Mucosa of descending colon (tissue), 3 donors: ENCODE measurements around the gene ATP11B. TPM values are rescaled to one million over a fixed set of nuclear protein-coding genes. Genes with fewer than 3 reads are reported as not detected.

ENCODE experiments used
- ATAC-seq: fragments of 200-7000 bp; cut with Tn5 transposase; one replicate; pipeline ENCODE4 v1.9.1; 2020; ENCODE audit warnings: mild to moderate bottlenecking, moderate library complexity
- DNase-seq, 3 donors: peaks; one replicate each; pipeline ENCODE4 v3.0.0-alpha.2; 2020
- H3K36me3 ChIP-seq: fragments of 200-600 bp; one replicate; pipeline ENCODE4 v1.8.0; 2021; ENCODE audit warnings: low read depth, mild to moderate bottlenecking
- H3K4me1 ChIP-seq: fragments of 200-600 bp; one replicate; pipeline ENCODE4 v1.8.0; 2021; ENCODE audit warnings: low read depth, mild to moderate bottlenecking
- H3K4me3 ChIP-seq: fragments of 200-600 bp; one replicate; pipeline ENCODE4 v1.8.0; 2021; ENCODE audit warnings: mild to moderate bottlenecking
- H3K9me3 ChIP-seq: fragments of 200-600 bp; one replicate; pipeline ENCODE4 v1.8.0; 2021; ENCODE audit warnings: mild to moderate bottlenecking
- intact Hi-C, 2 donors: fragments of 100-400 bp; cut with DNase I in 1 of 2; cut with micrococcal nuclease in 1 of 2; formaldehyde crosslinking; loops; one replicate each; pipeline versions ENCODE4 v1.11.0 to v1.11.1; 2022; cut with DNase I, micrococcal nuclease
- total RNA-seq, 3 donors: library from RNA; stranded (reverse); fragmentation: NEBNext Ultra II Directional in 2 of 3; extraction: Animal tissue kit (Norgen Biotek cat#: 25700) in 2 of 3; gene quantifications; one replicate each; pipeline versions ENCODE4 v1.2.1 to v1.2.4, GENCODE V29; 2021 to 2023
- TF ChIP-seq, protein P1 (sequence below): fragments of 200-600 bp; IDR thresholded peaks from one replicate; pipeline ENCODE4 v1.8.0; 2022; ENCODE audit warnings: antibody characterized with exemption, mild to moderate bottlenecking
- donor health status: DM: no; HTN: no; CAD: no; lungs with moderate emphysema.
- donor health status: DM: no; HTN: no; CAD: no.
- donor health status: DM: no; HTN: yes; CAD: no.

ATP11B gene
- total RNA-seq, 3 donors from 2014 or later = 100 to 107 (median 102) TPM

DNA sequence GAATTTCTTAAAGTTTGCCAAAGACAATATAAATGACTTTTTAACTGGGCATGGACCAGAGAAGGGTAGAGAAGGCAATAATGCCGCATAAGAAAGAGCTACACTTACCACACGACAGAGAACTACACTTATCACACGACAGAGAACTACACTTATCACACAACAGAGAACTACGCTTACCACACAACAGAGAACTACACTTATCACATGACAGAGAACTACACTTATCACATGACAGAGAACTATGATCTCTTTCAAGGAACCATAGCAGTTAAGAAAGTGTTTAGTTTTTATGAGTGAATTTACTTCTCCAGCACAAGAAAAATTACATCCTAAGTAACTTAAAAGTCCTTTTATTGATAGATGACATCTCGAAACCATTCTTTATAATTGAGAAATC lies 155.0 kb downstream of the ATP11B start:
- no peaks in the 10 kb centered on the region for H3K4me1 ChIP-seq
- intact Hi-C loops = no loop called here
- DNase-seq = no peak
- H3K36me3 ChIP-seq = peaks cover 5% of the 10 kb centered on the region
- TF ChIP-seq, protein P1, sequence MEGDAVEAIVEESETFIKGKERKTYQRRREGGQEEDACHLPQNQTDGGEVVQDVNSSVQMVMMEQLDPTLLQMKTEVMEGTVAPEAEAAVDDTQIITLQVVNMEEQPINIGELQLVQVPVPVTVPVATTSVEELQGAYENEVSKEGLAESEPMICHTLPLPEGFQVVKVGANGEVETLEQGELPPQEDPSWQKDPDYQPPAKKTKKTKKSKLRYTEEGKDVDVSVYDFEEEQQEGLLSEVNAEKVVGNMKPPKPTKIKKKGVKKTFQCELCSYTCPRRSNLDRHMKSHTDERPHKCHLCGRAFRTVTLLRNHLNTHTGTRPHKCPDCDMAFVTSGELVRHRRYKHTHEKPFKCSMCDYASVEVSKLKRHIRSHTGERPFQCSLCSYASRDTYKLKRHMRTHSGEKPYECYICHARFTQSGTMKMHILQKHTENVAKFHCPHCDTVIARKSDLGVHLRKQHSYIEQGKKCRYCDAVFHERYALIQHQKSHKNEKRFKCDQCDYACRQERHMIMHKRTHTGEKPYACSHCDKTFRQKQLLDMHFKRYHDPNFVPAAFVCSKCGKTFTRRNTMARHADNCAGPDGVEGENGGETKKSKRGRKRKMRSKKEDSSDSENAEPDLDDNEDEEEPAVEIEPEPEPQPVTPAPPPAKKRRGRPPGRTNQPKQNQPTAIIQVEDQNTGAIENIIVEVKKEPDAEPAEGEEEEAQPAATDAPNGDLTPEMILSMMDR = no peak
- ATAC-seq = no peak
- H3K4me3 ChIP-seq = no peak overlapping the region
- no peaks in the 10 kb centered on the region for H3K9me3 ChIP-seq

DNA sequence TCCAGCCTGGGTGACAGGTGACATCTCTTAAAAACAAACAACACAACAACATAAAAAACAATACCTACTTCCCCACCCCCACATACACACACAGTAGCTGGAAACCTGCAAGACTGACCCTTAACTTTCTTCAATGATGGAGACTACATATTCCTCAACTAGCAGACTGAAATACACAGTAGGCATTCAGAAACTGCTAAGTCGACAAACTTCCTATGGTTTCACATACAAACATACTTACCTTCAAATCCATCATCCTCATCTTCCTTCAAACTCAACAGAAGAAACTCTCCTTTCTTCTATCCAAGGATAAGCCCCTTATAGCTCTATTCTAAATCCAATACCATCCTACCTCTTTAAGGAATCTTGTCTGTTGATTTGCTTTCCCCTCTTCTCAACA lies 156.4 kb downstream of the ATP11B start:
- no peak for DNase-seq
- H3K36me3 ChIP-seq = peaks cover 4% of the 10 kb centered on the region
- ATAC-seq = no peak
- no peaks in the 10 kb centered on the region for H3K9me3 ChIP-seq
- TF ChIP-seq, protein P1 = no peak
- H3K4me1 ChIP-seq = no peaks in the 10 kb centered on the region
- H3K4me3 ChIP-seq = no peak overlapping the region
- intact Hi-C loops = no loop called here

DNA sequence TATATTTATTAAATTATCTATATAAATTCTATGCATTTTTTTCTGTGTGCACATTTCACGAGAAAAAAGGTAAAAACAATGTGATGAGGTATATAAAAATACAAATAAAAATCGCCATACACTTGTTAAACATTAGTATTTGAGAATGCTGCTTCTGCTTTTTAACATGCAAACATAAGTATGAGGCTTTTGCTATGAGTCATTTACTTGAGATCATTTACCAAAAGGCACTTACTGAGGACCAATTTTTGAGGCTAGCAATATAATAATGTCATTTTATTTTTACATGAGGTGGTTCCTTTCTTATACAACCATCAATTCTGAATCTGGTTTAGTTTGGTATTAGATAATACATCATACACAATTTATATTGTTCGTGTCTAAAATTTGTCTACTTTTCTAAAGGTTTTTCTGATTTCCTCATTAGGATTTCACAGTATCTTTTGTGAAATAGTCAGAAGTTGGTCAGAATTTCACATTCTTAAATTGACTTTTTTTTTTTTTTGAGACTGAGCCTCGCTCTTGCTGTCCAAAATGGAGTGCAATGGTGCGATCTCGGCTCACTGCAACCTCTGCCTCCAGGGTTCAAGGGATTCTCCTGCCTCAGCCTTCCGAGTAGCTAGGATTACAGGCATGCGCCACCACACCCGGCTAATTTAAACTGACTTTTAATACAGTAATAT lies 161.4 kb downstream of the ATP11B start:
- ATAC-seq (no peak), DNase-seq (no peak)
- peaks cover 6% of the 10 kb centered on the region for H3K4me1 ChIP-seq
- H3K4me3 ChIP-seq = no peak overlapping the region
- no peaks in the 10 kb centered on the region for H3K36me3 ChIP-seq
- TF ChIP-seq, protein P1 = no peak
- intact Hi-C loops = no loop called here
- no peaks in the 10 kb centered on the region for H3K9me3 ChIP-seq

DNA sequence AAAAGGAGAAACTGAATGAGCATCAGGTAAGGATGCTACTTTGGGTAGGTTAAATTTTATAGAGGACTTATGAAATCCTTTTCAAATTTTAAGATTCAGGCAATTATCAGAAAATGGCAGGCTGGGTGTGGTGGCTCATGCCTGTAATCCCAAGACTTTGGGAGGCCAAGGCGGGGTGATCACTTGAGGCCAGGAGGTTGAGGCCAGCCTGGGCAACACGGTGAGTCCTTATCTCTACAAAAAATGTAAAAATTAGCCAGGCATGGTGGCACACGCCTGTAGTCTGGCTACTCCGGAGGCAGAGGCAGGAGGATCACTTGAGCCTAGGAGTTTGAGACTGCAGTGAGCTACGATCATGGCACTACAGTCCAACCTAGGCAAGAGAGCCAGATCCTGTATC lies 163.9 kb downstream of the ATP11B start:
- Histone ChIP-seq H3K4me3 (no peak overlapping the region), H3K4me1 (peaks cover 10% of the 10 kb centered on the region), H3K9me3 (no peaks in the 10 kb centered on the region), H3K36me3 (no peaks in the 10 kb centered on the region)
- TF ChIP-seq, protein P1 = no peak
- DNase-seq = no peak
- intact Hi-C loops = no loop called here
- ATAC-seq = no peak

DNA sequence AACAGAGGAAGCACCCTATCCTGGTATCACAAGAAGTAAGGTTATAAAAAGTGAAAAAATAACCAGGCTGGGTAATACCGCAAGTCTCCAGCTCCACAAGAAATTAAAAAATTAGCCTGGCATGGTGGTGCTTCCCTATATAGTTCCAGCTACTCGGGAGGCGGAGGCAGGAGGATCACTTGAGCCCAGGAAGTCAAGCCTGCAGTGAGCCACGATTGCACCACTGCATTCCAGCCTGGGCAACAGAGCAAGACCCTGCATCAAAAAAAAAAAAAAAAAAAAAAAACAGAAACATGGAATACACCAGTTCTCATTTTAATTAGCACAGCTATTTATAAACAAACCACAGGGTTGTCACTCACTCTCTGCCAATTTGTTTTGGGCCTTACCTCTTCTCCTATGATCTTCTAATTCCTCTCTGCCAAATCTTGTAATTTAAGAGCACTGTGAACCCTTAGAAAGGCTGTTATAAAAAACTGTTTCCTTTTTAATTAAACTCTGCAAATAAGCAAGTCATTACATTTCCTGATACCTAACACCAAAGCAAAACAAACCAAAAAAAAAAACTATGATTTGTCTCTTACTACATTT lies 164.5 kb downstream of the ATP11B start:
- no peaks in the 10 kb centered on the region for H3K36me3 ChIP-seq
- TF ChIP-seq, protein P1 = no peak
- ATAC-seq (no peak), DNase-seq (no peak)
- no peaks in the 10 kb centered on the region for H3K9me3 ChIP-seq
- intact Hi-C loops = no loop called here
- peaks cover 10% of the 10 kb centered on the region for H3K4me1 ChIP-seq
- no peak overlapping the region for H3K4me3 ChIP-seq
